Uterus (tissue), 4 donors: ENCODE results near the gene RORB. TPM values are rescaled to one million over a fixed set of nuclear protein-coding genes. Genes with fewer than 3 reads are reported as not detected.

ENCODE experiments used
- DNase-seq, 2 donors: peaks; one replicate each; pipeline ENCODE4 v3.0.0-alpha.2; 2019 to 2020
- H3K27ac ChIP-seq, 2 donors: fragments of 200-600 bp; sonication (generic); 1 replicate in 1 of 2; 2 replicates in 1 of 2; pipeline ENCODE4 v1.5.1; 2016 to 2018
- H3K27me3 ChIP-seq, 2 donors: fragments of 200-600 bp; sonication (generic); one replicate each; pipeline ENCODE4 v1.5.1; 2018 to 2019; ENCODE audit warnings: control low read depth in 1 of 2
- H3K36me3 ChIP-seq, 2 donors: fragments of 200-600 bp; sonication (generic); one replicate each; pipeline ENCODE4 v1.5.1; 2019; ENCODE audit warnings: control low read depth in 1 of 2
- H3K4me1 ChIP-seq, 2 donors: fragments of 200-600 bp; sonication (generic); one replicate each; pipeline ENCODE4 v1.5.1; 2018 to 2019; ENCODE audit warnings: control low read depth in 1 of 2
- H3K4me3 ChIP-seq, 2 donors: fragments of 200-600 bp; sonication (generic); 1 replicate in 1 of 2; 2 replicates in 1 of 2; pipeline ENCODE4 v1.5.1; 2018 to 2019; ENCODE audit warnings: mild to moderate bottlenecking in 1 of 2
- H3K9me3 ChIP-seq, 2 donors: fragments of 200-600 bp; sonication (generic); one replicate each; pipeline ENCODE4 v1.5.1; 2019; ENCODE audit warnings: control low read depth in 1 of 2
- POLR2A ChIP-seq, 2 donors: fragments of 450-650 bp; IDR thresholded peaks; one replicate each; pipeline ENCODE4 v1.6.1; 2016; ENCODE audit warnings: antibody characterized with exemption in 2 of 2, mild to moderate bottlenecking in 1 of 2, moderate library complexity in 1 of 2
- intact Hi-C: fragments of 100-400 bp; cut with DNase I; formaldehyde crosslinking; loops from one replicate; pipeline ENCODE4 v1.15.1; 2023; ENCODE audit warnings: low total_unique reads
- total RNA-seq, 4 donors: library from RNA; depleted of rRNA in 3 of 4; stranded (reverse); fragments of >200 nt in 3 of 4; gene quantifications; one replicate each; pipeline versions ENCODE4 v1.1.0 to v1.2.4, GENCODE V29; 2014 to 2023
- TF ChIP-seq, protein P1 (sequence below), 4 experiments: fragments of 200-600 bp in 2 of 4; fragments of 450-650 bp in 2 of 4; sonication (generic) in 2 of 4; IDR thresholded peaks; one replicate each; pipeline ENCODE4 v1.5.1; 2016 to 2019; ENCODE audit warnings: antibody characterized with exemption in 4 of 4, mild to moderate bottlenecking in 2 of 4, moderate library complexity in 1 of 4
- donor health status: DM: yes; HTN: yes; CAD: no.

Gene RORB
- total RNA-seq, 4 donors from 2014 or later: under 0.01 to 32.1 (median 0.64) TPM

GRCh38 chr9:74478606-74479005, 18.5 kb upstream of the RORB start:
- intact Hi-C loops: no loop called here

GRCh38 chr9:74479711-74480110, 17.4 kb upstream of the RORB start:
- no peak overlapping the region for H3K4me3 ChIP-seq
- no peaks in the 10 kb centered on the region for H3K9me3 ChIP-seq
- TF ChIP-seq POLR2A (IDR thresholded peaks at IDR 0.05): no peak
- TF ChIP-seq, protein P1, sequence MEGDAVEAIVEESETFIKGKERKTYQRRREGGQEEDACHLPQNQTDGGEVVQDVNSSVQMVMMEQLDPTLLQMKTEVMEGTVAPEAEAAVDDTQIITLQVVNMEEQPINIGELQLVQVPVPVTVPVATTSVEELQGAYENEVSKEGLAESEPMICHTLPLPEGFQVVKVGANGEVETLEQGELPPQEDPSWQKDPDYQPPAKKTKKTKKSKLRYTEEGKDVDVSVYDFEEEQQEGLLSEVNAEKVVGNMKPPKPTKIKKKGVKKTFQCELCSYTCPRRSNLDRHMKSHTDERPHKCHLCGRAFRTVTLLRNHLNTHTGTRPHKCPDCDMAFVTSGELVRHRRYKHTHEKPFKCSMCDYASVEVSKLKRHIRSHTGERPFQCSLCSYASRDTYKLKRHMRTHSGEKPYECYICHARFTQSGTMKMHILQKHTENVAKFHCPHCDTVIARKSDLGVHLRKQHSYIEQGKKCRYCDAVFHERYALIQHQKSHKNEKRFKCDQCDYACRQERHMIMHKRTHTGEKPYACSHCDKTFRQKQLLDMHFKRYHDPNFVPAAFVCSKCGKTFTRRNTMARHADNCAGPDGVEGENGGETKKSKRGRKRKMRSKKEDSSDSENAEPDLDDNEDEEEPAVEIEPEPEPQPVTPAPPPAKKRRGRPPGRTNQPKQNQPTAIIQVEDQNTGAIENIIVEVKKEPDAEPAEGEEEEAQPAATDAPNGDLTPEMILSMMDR (IDR thresholded peaks at IDR 0.05): no peak
- no peaks in the 10 kb centered on the region for H3K27me3 ChIP-seq
- no peak overlapping the region for H3K27ac ChIP-seq
- intact Hi-C loops: no loop called here
- H3K36me3 ChIP-seq: no peaks in the 10 kb centered on the region
- no peak for DNase-seq
- H3K4me1 ChIP-seq: no peaks in the 10 kb centered on the region

More at GRCh38 chr9:74478606-74479005, 18.5 kb upstream of the RORB start:
- Histone ChIP-seq H3K9me3 (no peaks in the 10 kb centered on the region), H3K36me3 (no peaks in the 10 kb centered on the region), H3K4me1 (no peaks in the 10 kb centered on the region), H3K27me3 (no peaks in the 10 kb centered on the region), H3K27ac (no peak overlapping the region), H3K4me3 (no peak overlapping the region)
- DNase-seq: no peak
- TF ChIP-seq POLR2A (IDR thresholded peaks at IDR 0.05): no peak
- TF ChIP-seq, protein P1 (IDR thresholded peaks at IDR 0.05): no peak

DNA sequence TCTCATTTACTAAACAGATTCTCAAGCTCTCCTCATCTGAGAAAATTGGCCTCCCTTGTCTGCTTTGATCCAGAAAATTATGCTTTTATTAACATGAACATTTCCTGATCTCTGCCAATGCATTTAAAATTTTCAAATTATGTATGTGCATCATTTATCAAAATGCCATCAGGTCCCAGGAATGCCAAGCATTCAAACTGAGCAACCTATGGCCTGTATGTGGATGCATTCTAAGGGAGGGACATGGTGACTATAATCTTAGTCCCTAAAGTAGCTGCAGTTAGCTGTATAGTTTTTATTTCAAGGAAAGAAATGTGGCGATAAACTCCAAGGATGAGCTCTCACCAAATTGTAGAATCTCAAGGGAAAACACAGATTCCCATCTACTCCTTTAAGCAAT, 9.7 kb upstream of the RORB start:
- no peak for DNase-seq
- Histone ChIP-seq H3K27ac (no peak overlapping the region), H3K36me3 (no peaks in the 10 kb centered on the region), H3K9me3 (no peaks in the 10 kb centered on the region), H3K27me3 (no peaks in the 10 kb centered on the region), H3K4me3 (no peak overlapping the region), H3K4me1 (no peaks in the 10 kb centered on the region)
- intact Hi-C loops: no loop called here
- TF ChIP-seq, protein P1 (IDR thresholded peaks at IDR 0.05): no peak
- no peak for TF ChIP-seq POLR2A (IDR thresholded peaks at IDR 0.05)

- Histone ChIP-seq H3K27me3 (no peaks in the 10 kb centered on the region), H3K9me3 (no peaks in the 10 kb centered on the region), H3K27ac (no peak overlapping the region), H3K4me1 (peaks cover 0 to under 1% of the 10 kb centered on the region in 2 donors), H3K36me3 (no peaks in the 10 kb centered on the region), H3K4me3 (no peak overlapping the region)
- no peak for DNase-seq
- intact Hi-C loops: no loop called here
- TF ChIP-seq POLR2A (IDR thresholded peaks at IDR 0.05): no peak
- TF ChIP-seq, protein P1 (IDR thresholded peaks at IDR 0.05): no peak
Observed at GRCh38 chr9:74493512-74493911, 3.6 kb upstream of the RORB start.

- intact Hi-C loops: no loop called here
- H3K27ac ChIP-seq: no peak overlapping the region
Observed at GRCh38 chr9:74494490-74494889, 2.6 kb upstream of the RORB start.

More at GRCh38 chr9:74494490-74494889, 2.6 kb upstream of the RORB start:
- H3K9me3 ChIP-seq: no peaks in the 10 kb centered on the region
- H3K36me3 ChIP-seq: no peaks in the 10 kb centered on the region
- no peak for TF ChIP-seq POLR2A (IDR thresholded peaks at IDR 0.05)
- TF ChIP-seq, protein P1 (IDR thresholded peaks at IDR 0.05): no peak
- H3K4me3 ChIP-seq: no peak overlapping the region
- H3K4me1 ChIP-seq: peaks cover 0 to 9% of the 10 kb centered on the region in 2 donors
- H3K27me3 ChIP-seq: no peaks in the 10 kb centered on the region
- no peak for DNase-seq
